IMR-90 (cell line): ENCODE measurements around the gene NECAB2.

Experiments used
- BHLHE40 ChIP-seq: fragments of 150-350 bp; IDR thresholded peaks from 2 replicates; pipeline ENCODE4 v1.6.1; 2016; ENCODE audit warnings: mild to moderate bottlenecking, low read depth, low read length
- CHD1 ChIP-seq: IDR thresholded peaks from 2 replicates; pipeline ENCODE4 v1.6.1; 2012; ENCODE audit warnings: low read depth, low read length, improper control_type of control experiment
- CTCF ChIP-seq: conservative IDR thresholded peaks from 2 replicates; pipeline ENCODE4 v1.5.1; 2012; ENCODE audit warnings: mild to moderate bottlenecking, low read depth, low read length, improper control_type of control experiment
- MXI1 ChIP-seq: IDR thresholded peaks from 2 replicates; pipeline ENCODE4 v1.6.1; 2012; ENCODE audit warnings: low read depth, mild to moderate bottlenecking, low read length, moderate library complexity, borderline replicate concordance
- POLR2A ChIP-seq: IDR thresholded peaks from 2 replicates; pipeline ENCODE4 v1.6.1; 2012; ENCODE audit warnings: mild to moderate bottlenecking, low read depth, low read length
- RFX5 ChIP-seq: IDR thresholded peaks from 2 replicates; pipeline ENCODE4 v1.8.0; 2012; ENCODE audit warnings: low read depth, mild to moderate bottlenecking, low read length, moderate library complexity
- TF ChIP-seq, protein P1 (sequence below): fragments of 150-350 bp; IDR thresholded peaks from 2 replicates; pipeline ENCODE4 v1.6.1; 2017; ENCODE audit warnings: mild to moderate bottlenecking, antibody characterized with exemption, low read length, low read depth

GRCh38 chr16:83998091-83998490 lies 30.0 kb downstream of the NECAB2 start:
- TF ChIP-seq CTCF, result no peak
- no peak for TF ChIP-seq POLR2A
- no peak for TF ChIP-seq RFX5
- TF ChIP-seq, protein P1, sequence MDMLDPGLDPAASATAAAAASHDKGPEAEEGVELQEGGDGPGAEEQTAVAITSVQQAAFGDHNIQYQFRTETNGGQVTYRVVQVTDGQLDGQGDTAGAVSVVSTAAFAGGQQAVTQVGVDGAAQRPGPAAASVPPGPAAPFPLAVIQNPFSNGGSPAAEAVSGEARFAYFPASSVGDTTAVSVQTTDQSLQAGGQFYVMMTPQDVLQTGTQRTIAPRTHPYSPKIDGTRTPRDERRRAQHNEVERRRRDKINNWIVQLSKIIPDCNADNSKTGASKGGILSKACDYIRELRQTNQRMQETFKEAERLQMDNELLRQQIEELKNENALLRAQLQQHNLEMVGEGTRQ, result no peak
- no peak for TF ChIP-seq MXI1
- no peak for TF ChIP-seq BHLHE40
- TF ChIP-seq CHD1, result no peak
